Measurements from ENCODE around the gene AP1S3. TPM values are rescaled to one million over a fixed set of nuclear protein-coding genes. Genes with fewer than 3 reads are reported as not detected.
"Not testable (repeated sequence)": the region's sequence is repeated elsewhere in the genome, so short reads cannot be mapped to it uniquely, and the experiment has no call there.

The AP1S3 gene
- total RNA-seq, result 0.35 TPM
- long read RNA-seq, result 0 reads

- ATAC-seq (peak; percentile 86), DNase-seq (ENCODE audit: missing footprints) (peak; percentile 79)
- intact Hi-C loops (cut with DNase I), result no loop called here
Observed at GRCh38 chr2:223837287-223838061, at the start of gene AP1S3. Gene AP1S3 (minus strand): TSS chr2:223837582. CDS start chr2:223837450, 132 bp downstream.

- ATAC-seq (no peak), DNase-seq (ENCODE audit: missing footprints) (no peak)
- intact Hi-C loops (cut with DNase I), result no loop called here
Observed at GRCh38 chr2:223887127-223887526, 49.7 kb upstream of the AP1S3 start.

- intact Hi-C loops (cut with DNase I), result no loop called here
- DNase-seq (ENCODE audit: missing footprints) (no peak), ATAC-seq (no peak)
Observed at GRCh38 chr2:223886726-223887125, 49.3 kb upstream of the AP1S3 start.

GRCh38 chr2:223884399-223884798 lies 47.0 kb upstream of the AP1S3 start:
- intact Hi-C loops (cut with DNase I), result no loop called here
- DNase-seq (ENCODE audit: missing footprints) (no peak), ATAC-seq (no peak)

- ATAC-seq (no peak), DNase-seq (ENCODE audit: missing footprints) (no peak)
- intact Hi-C loops (cut with DNase I), result no loop called here
Observed at GRCh38 chr2:223882715-223883114, 45.3 kb upstream of the AP1S3 start.

- DNase-seq (ENCODE audit: missing footprints) (no peak), ATAC-seq (no peak)
- intact Hi-C loops (cut with DNase I), result no loop called here
Observed at GRCh38 chr2:223880796-223881195, 43.4 kb upstream of the AP1S3 start.

GRCh38 chr2:223877721-223878410 lies 40.5 kb upstream of the AP1S3 start:
- ATAC-seq (no peak), DNase-seq (ENCODE audit: missing footprints) (no peak)
- intact Hi-C loops (cut with DNase I), result no loop called here

GRCh38 chr2:223873672-223874071 lies 36.3 kb upstream of the AP1S3 start:
- DNase-seq (ENCODE audit: missing footprints), result no peak
- intact Hi-C loops (cut with DNase I), result no loop called here
- no peak for ATAC-seq

- intact Hi-C loops (cut with DNase I); DNase-seq (ENCODE audit: missing footprints); ATAC-seq: not testable (repeated sequence)
Observed at GRCh38 chr2:223872772-223873171, 35.4 kb upstream of the AP1S3 start.

- intact Hi-C loops (cut with DNase I); DNase-seq (ENCODE audit: missing footprints); ATAC-seq: not testable (repeated sequence)
Observed at GRCh38 chr2:223871661-223872060, 34.3 kb upstream of the AP1S3 start.

- DNase-seq (ENCODE audit: missing footprints) (no peak), ATAC-seq (no peak)
- intact Hi-C loops (cut with DNase I), result no loop called here
Observed at GRCh38 chr2:223870840-223871611, 33.6 kb upstream of the AP1S3 start.

- intact Hi-C loops (cut with DNase I), result no loop called here
- DNase-seq (ENCODE audit: missing footprints) (no peak), ATAC-seq (no peak)
Observed at GRCh38 chr2:223868005-223868404, 30.6 kb upstream of the AP1S3 start.

GRCh38 chr2:223865907-223866508 lies 28.6 kb upstream of the AP1S3 start:
- ATAC-seq (no peak), DNase-seq (ENCODE audit: missing footprints) (no peak)
- intact Hi-C loops (cut with DNase I), result no loop called here

GRCh38 chr2:223865124-223865523 lies 27.7 kb upstream of the AP1S3 start:
- DNase-seq (ENCODE audit: missing footprints), result no peak
- intact Hi-C loops (cut with DNase I), result no loop called here
- no peak for ATAC-seq

- DNase-seq (ENCODE audit: missing footprints), result no peak
- no peak for ATAC-seq
- intact Hi-C loops (cut with DNase I), result no loop called here
Observed at GRCh38 chr2:223863491-223863890, 26.1 kb upstream of the AP1S3 start.

GRCh38 chr2:223860809-223861738 lies 23.7 kb upstream of the AP1S3 start:
- DNase-seq (ENCODE audit: missing footprints) (no peak), ATAC-seq (no peak)
- intact Hi-C loops (cut with DNase I), result no loop called here

GRCh38 chr2:223859070-223859469 lies 21.7 kb upstream of the AP1S3 start:
- no peak for ATAC-seq
- DNase-seq (ENCODE audit: missing footprints), result no peak
- intact Hi-C loops (cut with DNase I), result no loop called here

GRCh38 chr2:223856584-223856983 lies 19.2 kb upstream of the AP1S3 start:
- intact Hi-C loops (cut with DNase I), result no loop called here
- no peak for DNase-seq (ENCODE audit: missing footprints)
- no peak for ATAC-seq
